ENCODE measurements around the gene HNRNPUL2. TPM values are rescaled to one million over a fixed set of nuclear protein-coding genes. Genes with fewer than 3 reads are reported as not detected.

HNRNPUL2 gene
- total RNA-seq, 1 experiment from 2014 or later, result 47.3 TPM

DNA sequence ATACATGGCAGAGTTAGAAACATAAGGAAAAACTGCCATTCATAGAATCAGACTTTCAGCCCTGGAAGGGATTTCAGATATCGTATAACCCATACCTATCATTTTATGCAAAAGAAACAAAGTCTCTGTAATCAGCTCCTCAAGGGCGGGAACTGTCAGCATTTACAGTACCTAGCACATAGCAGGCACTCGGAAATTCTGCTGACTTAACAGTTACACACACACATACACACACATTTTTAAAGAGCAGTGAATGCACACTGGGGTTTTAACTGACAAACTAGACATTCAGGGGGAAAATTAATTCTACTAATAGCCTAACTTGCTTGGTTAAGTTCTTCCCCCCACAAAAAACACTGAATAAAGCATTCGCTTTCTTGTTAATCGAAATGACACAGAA, 11.1 kb downstream of the HNRNPUL2 start:
- in situ Hi-C loops (cut with HindIII; ENCODE audit: low pct_unique_long_range_greater_than_20kb, low sequenced_read_pairs), result no loop called here
- no peaks in the 10 kb centered on the region for H3K9me3 ChIP-seq (ENCODE audit: control insufficient read depth, insufficient read depth, low read depth, low read length)
- H3K36me3 ChIP-seq (ENCODE audit: control insufficient read depth, insufficient read depth, low read length), result peaks cover 41% of the 10 kb centered on the region
- DNase-seq (ENCODE audit: low read depth, low spot score) (no peak), ATAC-seq (no peak)
- ChIA-PET POLR2A (interaction anchor here (0.7 kb wide), 1 partner anchor 356 kb away, joined by 3 read pairs; no protein-coding TSS in a partner anchor), CTCF (no interaction called here)
- intact Hi-C loops (cut with micrococcal nuclease; ENCODE audit: unreplicated experiment), result no loop called here
- TF ChIP-seq SIN3A (IDR thresholded peaks at IDR 0.05; ENCODE audit: borderline replicate concordance, insufficient read depth, low read depth, low read length) (no peak), REST (IDR thresholded peaks at IDR 0.05; ENCODE audit: insufficient read depth in 1 of 2, low read depth in 2 of 2, low read length in 1 of 2) (no peak), POLR2AphosphoS5 (IDR thresholded peaks at IDR 0.05; ENCODE audit: low read depth, low read length) (no peak), TCF7L2 (IDR thresholded peaks at IDR 0.05; ENCODE audit: low read depth, low read length) (no peak)
- TF ChIP-seq, protein P1, sequence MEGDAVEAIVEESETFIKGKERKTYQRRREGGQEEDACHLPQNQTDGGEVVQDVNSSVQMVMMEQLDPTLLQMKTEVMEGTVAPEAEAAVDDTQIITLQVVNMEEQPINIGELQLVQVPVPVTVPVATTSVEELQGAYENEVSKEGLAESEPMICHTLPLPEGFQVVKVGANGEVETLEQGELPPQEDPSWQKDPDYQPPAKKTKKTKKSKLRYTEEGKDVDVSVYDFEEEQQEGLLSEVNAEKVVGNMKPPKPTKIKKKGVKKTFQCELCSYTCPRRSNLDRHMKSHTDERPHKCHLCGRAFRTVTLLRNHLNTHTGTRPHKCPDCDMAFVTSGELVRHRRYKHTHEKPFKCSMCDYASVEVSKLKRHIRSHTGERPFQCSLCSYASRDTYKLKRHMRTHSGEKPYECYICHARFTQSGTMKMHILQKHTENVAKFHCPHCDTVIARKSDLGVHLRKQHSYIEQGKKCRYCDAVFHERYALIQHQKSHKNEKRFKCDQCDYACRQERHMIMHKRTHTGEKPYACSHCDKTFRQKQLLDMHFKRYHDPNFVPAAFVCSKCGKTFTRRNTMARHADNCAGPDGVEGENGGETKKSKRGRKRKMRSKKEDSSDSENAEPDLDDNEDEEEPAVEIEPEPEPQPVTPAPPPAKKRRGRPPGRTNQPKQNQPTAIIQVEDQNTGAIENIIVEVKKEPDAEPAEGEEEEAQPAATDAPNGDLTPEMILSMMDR (IDR thresholded peaks at IDR 0.05), result no peak
- H3K27me3 ChIP-seq (ENCODE audit: control insufficient read depth, insufficient read depth, low read length), result no peaks in the 10 kb centered on the region
- no TSS peak for BruUV-seq (replicated peaks)
- peaks cover 4% of the 10 kb centered on the region; the same call in 1 of the 2 replicates for H3K4me1 ChIP-seq (ENCODE audit: control insufficient read depth, insufficient read depth, low read length)
- no peak overlapping the region for H3K27ac ChIP-seq (ENCODE audit: low read length)
- no peak overlapping the region for H3K4me3 ChIP-seq (ENCODE audit: low read depth in 2 of 2, low read length in 2 of 2)

DNA sequence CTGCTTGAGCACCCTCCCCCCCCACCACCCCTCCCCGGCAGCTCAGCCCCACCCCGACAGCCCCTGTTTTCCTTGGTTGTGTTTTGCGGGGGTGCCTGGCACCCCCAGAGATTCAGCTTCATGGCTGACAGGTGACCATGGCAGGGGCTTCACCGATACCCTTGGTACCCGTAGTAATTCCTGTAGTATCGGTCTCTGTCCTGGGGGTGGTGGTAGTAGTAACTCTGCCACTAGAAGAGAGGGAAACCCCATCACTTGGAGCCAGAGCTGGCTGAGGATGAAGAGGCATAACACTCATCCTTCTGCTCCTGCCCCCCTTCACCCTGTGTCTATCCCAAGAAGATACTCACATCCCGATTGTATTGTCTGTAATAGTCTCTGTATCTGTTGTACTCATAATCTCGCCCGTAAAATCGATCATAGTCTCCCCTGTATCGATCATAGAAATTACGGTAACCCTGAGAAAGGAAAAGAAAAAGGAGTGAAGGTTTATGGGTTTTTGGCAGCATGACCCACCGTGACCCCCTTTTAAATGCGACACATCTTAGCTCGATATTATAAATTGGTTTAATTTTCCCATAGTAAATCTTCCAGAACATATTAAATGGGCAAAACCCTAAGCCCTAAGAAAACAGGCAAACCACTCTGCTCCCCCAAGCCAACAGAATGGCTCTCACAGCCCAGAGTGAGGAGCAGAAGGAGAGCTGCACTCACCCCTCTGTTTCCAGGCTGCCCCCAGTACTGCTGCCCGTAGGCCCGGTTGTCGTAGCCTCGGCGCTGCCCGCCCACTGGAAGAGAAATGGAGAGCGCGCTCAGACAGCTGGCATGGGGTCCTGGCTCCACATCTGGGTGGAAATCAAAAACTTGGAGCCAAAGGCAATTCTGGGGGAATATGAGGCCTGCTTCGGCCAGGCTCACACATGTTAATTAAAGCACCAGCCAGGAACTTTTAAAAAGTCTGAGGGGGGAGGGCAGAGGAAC, 11.8 kb downstream of the HNRNPUL2 start:
- Histone ChIP-seq H3K4me1 (ENCODE audit: control insufficient read depth, insufficient read depth, low read length) (peaks cover 4% of the 10 kb centered on the region; the same call in 1 of the 2 replicates), H3K4me3 (ENCODE audit: low read depth in 2 of 2, low read length in 2 of 2) (no peak overlapping the region), H3K36me3 (ENCODE audit: control insufficient read depth, insufficient read depth, low read length) (peaks cover 37% of the 10 kb centered on the region), H3K27me3 (ENCODE audit: control insufficient read depth, insufficient read depth, low read length) (no peaks in the 10 kb centered on the region), H3K9me3 (ENCODE audit: control insufficient read depth, insufficient read depth, low read depth, low read length) (no peaks in the 10 kb centered on the region), H3K27ac (ENCODE audit: low read length) (no peak overlapping the region)
- in situ Hi-C loops (cut with HindIII; ENCODE audit: low pct_unique_long_range_greater_than_20kb, low sequenced_read_pairs), result no loop called here
- intact Hi-C loops (cut with micrococcal nuclease; ENCODE audit: unreplicated experiment), result no loop called here
- BruUV-seq (replicated peaks), result no TSS peak
- no peak for TF ChIP-seq SIN3A (IDR thresholded peaks at IDR 0.05; ENCODE audit: borderline replicate concordance, insufficient read depth, low read depth, low read length)
- TF ChIP-seq, protein P1 (IDR thresholded peaks at IDR 0.05), result no peak
- no peak for TF ChIP-seq POLR2AphosphoS5 (IDR thresholded peaks at IDR 0.05; ENCODE audit: low read depth, low read length)
- no peak for TF ChIP-seq REST (IDR thresholded peaks at IDR 0.05; ENCODE audit: insufficient read depth in 1 of 2, low read depth in 2 of 2, low read length in 1 of 2)
- TF ChIP-seq TCF7L2 (IDR thresholded peaks at IDR 0.05; ENCODE audit: low read depth, low read length), result no peak
- ATAC-seq (no peak), DNase-seq (ENCODE audit: low read depth, low spot score) (no peak)
- POLR2A ChIA-PET, result interaction anchor here (0.6 to 0.7 kb wide), 4 partner anchors 46 to 1137 kb away, joined by 3 to 4 read pairs (median 4); no protein-coding TSS in a partner anchor
- CTCF ChIA-PET, result no interaction called here
